ENCODE measurements around the gene PSMG4. TPM values are rescaled to one million over a fixed set of nuclear protein-coding genes. Genes with fewer than 3 reads are reported as not detected.

The PSMG4 gene
- total and polyA plus RNA-seq, 2 donors (not counting 3 experiments of a cell fraction or from before 2014, with no cell fraction given), result 31.4 to 46.0 TPM

- Histone ChIP-seq H2AFZ (ENCODE audit: low read depth, low read length) (no peak overlapping the region), H4K20me1 (replicated peaks; ENCODE audit: control insufficient read depth, extremely low read depth, insufficient read depth, low read length) (no peaks in the 10 kb centered on the region), H3K36me3 (ENCODE audit: control insufficient read depth in 2 of 2, extremely low read depth in 1 of 2, insufficient read depth in 2 of 2, low read length in 2 of 2) (peaks cover 0 to 1% of the 10 kb centered on the region in 2 experiments), H3K79me2 (ENCODE audit: control insufficient read depth, insufficient read depth, low read length) (no peaks in the 10 kb centered on the region), H3K27ac (ENCODE audit: insufficient read depth, low read depth, low read length) (no peak overlapping the region), H3K4me1 (ENCODE audit: control insufficient read depth, extremely low read depth, insufficient read depth, low read length) (no peaks in the 10 kb centered on the region), H3K4me2 (ENCODE audit: insufficient read depth, low read length) (no peak overlapping the region), H3K9me1 (replicated peaks; ENCODE audit: control insufficient read depth, extremely low read depth, insufficient read depth, low read length) (no peaks in the 10 kb centered on the region), H3K27me3 (ENCODE audit: control insufficient read depth in 2 of 2, insufficient read depth in 2 of 2, low read length in 2 of 2) (no peaks in the 10 kb centered on the region), H3K4me3 (replicated peaks in 1 of 3; ENCODE audit: insufficient read depth in 1 of 3, low read depth in 1 of 3, low read length in 3 of 3) (no peak overlapping the region), H3K9ac (replicated peaks; ENCODE audit: extremely low read depth, insufficient read depth, low read length) (no peak overlapping the region), H3K9me3 (replicated peaks; ENCODE audit: control insufficient read depth, insufficient read depth, low read length) (no peaks in the 10 kb centered on the region)
- BruUV-seq (replicated peaks), result no TSS peak
- dilution Hi-C loops (cut with MboI; ENCODE audit: extremely low pct_ligation_motif_present, low sequenced_read_pairs), result no loop called here
- DNase-seq (ENCODE audit: low read depth, low spot score) (no peak), FAIRE-seq (no peak)
- ChIA-PET POLR2A (no interaction called here), CTCF (no interaction called here)
- TF ChIP-seq POLR2AphosphoS5 (IDR thresholded peaks at IDR 0.05; ENCODE audit: insufficient read depth, low read depth, low read length) (no peak), CTCF (IDR thresholded peaks at IDR 0.05; ENCODE audit: extremely low read depth in 1 of 2, insufficient read depth in 1 of 2, low read depth in 1 of 2, low read length in 2 of 2) (no peak), GATA2 (IDR thresholded peaks at IDR 0.05; ENCODE audit: insufficient read depth, insufficient read length, low read depth, low read length) (no peak), MYC (IDR thresholded peaks at IDR 0.05; ENCODE audit: low read depth, low read length) (no peak), FOS (IDR thresholded peaks at IDR 0.05; ENCODE audit: borderline replicate concordance, insufficient read depth, low read length) (no peak), MAX (IDR thresholded peaks at IDR 0.05; ENCODE audit: insufficient read depth, insufficient read length) (no peak), JUN (IDR thresholded peaks at IDR 0.05; ENCODE audit: borderline replicate concordance, insufficient read depth, insufficient read length, low read depth) (no peak), POLR2A (IDR thresholded peaks at IDR 0.05; ENCODE audit: low read depth, low read length) (no peak), EZH2 (IDR thresholded peaks at IDR 0.05; ENCODE audit: borderline replicate concordance, low read depth, low read length, severe bottlenecking) (no peak)
- intact Hi-C loops (cut with micrococcal nuclease), result no loop called here
These were observed 49.4 kb downstream of the PSMG4 start for GRCh38 chr6:3308106-3308505.
